ENCODE data around the gene EPHB2.
"Not testable (repeated sequence)": the region's sequence is repeated elsewhere in the genome, so short reads cannot be mapped to it uniquely, and the experiment has no call there.

EPHB2 gene

GRCh38 chr1:22710701-22711049, at the start of gene EPHB2:
TSS of gene EPHB2 (plus strand) at chr1:22710839. CDS start at chr1:22710983, 144 bp downstream.
- no peak for DNase-seq (ENCODE audit: low spot score)

- DNase-seq (ENCODE audit: low spot score) = no peak
These were observed 48.8 kb upstream of the EPHB2 start for GRCh38 chr1:22661880-22662279.

GRCh38 chr1:22662318-22662717, 48.3 kb upstream of the EPHB2 start:
- DNase-seq (ENCODE audit: low spot score) = no peak

GRCh38 chr1:22662986-22663408, 47.6 kb upstream of the EPHB2 start:
- DNase-seq (ENCODE audit: low spot score) = no peak

GRCh38 chr1:22665752-22666151, 44.9 kb upstream of the EPHB2 start:
- DNase-seq (ENCODE audit: low spot score) = no peak

- no peak for DNase-seq (ENCODE audit: low spot score)
These were observed 44.2 kb upstream of the EPHB2 start for GRCh38 chr1:22666412-22666811.

- not testable (repeated sequence) for DNase-seq (ENCODE audit: low spot score)
These were observed 41.8 kb upstream of the EPHB2 start for GRCh38 chr1:22668840-22669239.

- no peak for DNase-seq (ENCODE audit: low spot score)
These were observed 40.2 kb upstream of the EPHB2 start for GRCh38 chr1:22670352-22670975.

- no peak for DNase-seq (ENCODE audit: low spot score)
These were observed 38.6 kb upstream of the EPHB2 start for GRCh38 chr1:22671999-22672398.

GRCh38 chr1:22673486-22674409, 36.9 kb upstream of the EPHB2 start:
- DNase-seq (ENCODE audit: low spot score) = no peak

- no peak for DNase-seq (ENCODE audit: low spot score)
These were observed 36.3 kb upstream of the EPHB2 start for GRCh38 chr1:22674410-22674749.

GRCh38 chr1:22676151-22676550, 34.5 kb upstream of the EPHB2 start:
- not testable (repeated sequence) for DNase-seq (ENCODE audit: low spot score)

- DNase-seq (ENCODE audit: low spot score) = no peak
These were observed 33.6 kb upstream of the EPHB2 start for GRCh38 chr1:22676916-22677583.

GRCh38 chr1:22677931-22678896, 32.4 kb upstream of the EPHB2 start:
- no peak for DNase-seq (ENCODE audit: low spot score)

GRCh38 chr1:22680726-22681125, 29.9 kb upstream of the EPHB2 start:
- no peak for DNase-seq (ENCODE audit: low spot score)

- DNase-seq (ENCODE audit: low spot score) = no peak
These were observed 28.9 kb upstream of the EPHB2 start for GRCh38 chr1:22681556-22682276.

- DNase-seq (ENCODE audit: low spot score) = no peak
These were observed 27.1 kb upstream of the EPHB2 start for GRCh38 chr1:22683547-22683946.

- DNase-seq (ENCODE audit: low spot score) = no peak
These were observed 25.0 kb upstream of the EPHB2 start for GRCh38 chr1:22685591-22686059.

GRCh38 chr1:22687191-22687590, 23.4 kb upstream of the EPHB2 start:
- no peak for DNase-seq (ENCODE audit: low spot score)

GRCh38 chr1:22688466-22688865, 22.2 kb upstream of the EPHB2 start:
- no peak for DNase-seq (ENCODE audit: low spot score)

GRCh38 chr1:22689505-22689904, 21.1 kb upstream of the EPHB2 start:
- DNase-seq (ENCODE audit: low spot score) = no peak
